Progenitor cell of endocrine pancreas (in vitro differentiated cells): ENCODE results near the gene AMBP. TPM values are rescaled to one million over a fixed set of nuclear protein-coding genes. Genes with fewer than 3 reads are reported as not detected.

Experiments used
- DNase-seq: peaks from one replicate; pipeline ENCODE4 v3.0.0; 2021; ENCODE audit warnings: low spot score; ENCODE audit not compliant: unreplicated experiment
- H3K27ac Mint-ChIP-seq: 2 replicates; pipeline ENCODE4 v1.8.0; 2021; ENCODE audit warnings: mild to moderate bottlenecking, moderate library complexity, mixed read lengths
- H3K27me3 Mint-ChIP-seq: 2 replicates; pipeline ENCODE4 v1.8.0; 2021; ENCODE audit warnings: mixed read lengths
- H3K36me3 Mint-ChIP-seq: 2 replicates; pipeline ENCODE4 v1.8.0; 2022; ENCODE audit warnings: mixed read lengths; ENCODE audit not compliant: insufficient read depth
- H3K4me1 Mint-ChIP-seq: 2 replicates; pipeline ENCODE4 v1.8.0; 2021; ENCODE audit warnings: low read depth, mixed read lengths
- H3K4me3 Mint-ChIP-seq: 2 replicates; pipeline ENCODE4 v1.8.0; 2021; ENCODE audit warnings: low read depth, mild to moderate bottlenecking, moderate library complexity, mixed read lengths
- H3K9me3 Mint-ChIP-seq: 2 replicates; pipeline ENCODE4 v1.8.0; 2021; ENCODE audit warnings: low read depth, mixed read lengths
- total RNA-seq: library from RNA; stranded (reverse); gene quantifications from 2 replicates; pipeline ENCODE4 v1.2.1, GENCODE V29; 2021
- TF ChIP-seq, protein P1 (sequence below): fragments of 200-600 bp; sonication (generic); IDR thresholded peaks from one replicate; pipeline ENCODE4 v1.5.0; 2021; ENCODE audit warnings: antibody characterized with exemption, mild to moderate bottlenecking; ENCODE audit not compliant: unreplicated experiment

The AMBP gene
- total RNA-seq, 1 donor from 2014 or later: 678 TPM

DNA sequence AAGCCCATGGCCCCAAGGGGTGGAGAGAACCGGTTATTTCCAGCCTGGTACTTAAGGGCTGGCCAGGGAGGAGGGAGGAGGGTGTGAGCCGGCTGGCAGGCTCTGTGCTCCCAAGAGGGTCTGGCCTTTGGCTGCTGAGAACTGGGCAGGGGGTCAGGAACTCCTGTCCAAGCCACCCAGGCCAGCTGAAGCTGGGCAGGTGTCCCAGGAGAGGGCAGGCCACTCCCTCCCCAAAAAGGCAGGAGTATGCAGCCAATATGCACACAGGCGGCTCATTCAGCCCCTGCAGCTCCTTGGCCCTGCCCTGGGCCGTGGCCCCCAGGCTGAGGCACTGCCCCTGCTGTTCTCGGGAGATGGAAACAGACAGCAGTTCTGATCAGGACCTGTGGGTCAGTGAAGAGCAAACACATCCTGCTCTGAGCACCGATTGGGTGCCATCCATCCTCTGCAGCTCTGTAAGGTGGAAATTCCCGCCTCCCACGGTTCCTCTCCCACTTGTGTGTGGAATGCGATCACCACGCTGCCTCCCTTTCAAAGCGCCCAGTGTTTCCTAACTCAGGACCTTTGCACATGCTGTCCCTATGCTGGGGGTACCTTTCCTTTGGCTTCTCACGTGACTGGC lies 38.1 kb upstream of the AMBP start:
- Mint-ChIP-seq H3K36me3 (no peaks in the 10 kb centered on the region), H3K9me3 (no peaks in the 10 kb centered on the region), H3K4me1 (peaks cover 59% of the 10 kb centered on the region), H3K27me3 (peaks cover 11% of the 10 kb centered on the region), H3K4me3 (no peak overlapping the region), H3K27ac (peak overlapping the region; percentile 75)
- no peak for DNase-seq
- TF ChIP-seq, protein P1, sequence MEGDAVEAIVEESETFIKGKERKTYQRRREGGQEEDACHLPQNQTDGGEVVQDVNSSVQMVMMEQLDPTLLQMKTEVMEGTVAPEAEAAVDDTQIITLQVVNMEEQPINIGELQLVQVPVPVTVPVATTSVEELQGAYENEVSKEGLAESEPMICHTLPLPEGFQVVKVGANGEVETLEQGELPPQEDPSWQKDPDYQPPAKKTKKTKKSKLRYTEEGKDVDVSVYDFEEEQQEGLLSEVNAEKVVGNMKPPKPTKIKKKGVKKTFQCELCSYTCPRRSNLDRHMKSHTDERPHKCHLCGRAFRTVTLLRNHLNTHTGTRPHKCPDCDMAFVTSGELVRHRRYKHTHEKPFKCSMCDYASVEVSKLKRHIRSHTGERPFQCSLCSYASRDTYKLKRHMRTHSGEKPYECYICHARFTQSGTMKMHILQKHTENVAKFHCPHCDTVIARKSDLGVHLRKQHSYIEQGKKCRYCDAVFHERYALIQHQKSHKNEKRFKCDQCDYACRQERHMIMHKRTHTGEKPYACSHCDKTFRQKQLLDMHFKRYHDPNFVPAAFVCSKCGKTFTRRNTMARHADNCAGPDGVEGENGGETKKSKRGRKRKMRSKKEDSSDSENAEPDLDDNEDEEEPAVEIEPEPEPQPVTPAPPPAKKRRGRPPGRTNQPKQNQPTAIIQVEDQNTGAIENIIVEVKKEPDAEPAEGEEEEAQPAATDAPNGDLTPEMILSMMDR: no peak

DNA sequence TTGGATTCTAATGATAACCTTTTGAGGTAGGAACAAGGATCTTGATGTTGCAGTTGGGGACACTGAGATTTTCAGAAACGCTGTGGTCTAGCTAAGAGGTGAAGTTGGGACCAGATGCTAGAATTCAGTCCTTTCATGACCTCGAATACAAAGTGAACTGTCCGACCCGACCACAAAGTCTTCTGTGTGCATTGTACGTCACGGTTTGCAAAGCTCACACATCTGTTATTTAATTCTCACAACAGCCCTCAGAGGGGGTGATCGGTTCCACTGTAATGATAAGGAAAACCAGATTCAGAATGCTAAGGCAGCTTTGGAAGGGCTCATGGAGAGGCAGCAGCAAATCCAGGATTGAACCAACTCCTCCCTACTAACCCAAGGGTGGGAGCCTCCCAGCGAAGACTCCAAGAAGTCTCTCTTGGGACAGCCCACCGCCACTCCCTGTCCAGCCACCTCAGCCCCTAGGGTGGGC lies 37.6 kb upstream of the AMBP start:
- TF ChIP-seq, protein P1: no peak
- DNase-seq: no peak
- Mint-ChIP-seq H3K27ac (no peak overlapping the region), H3K27me3 (peaks cover 13% of the 10 kb centered on the region), H3K36me3 (no peaks in the 10 kb centered on the region), H3K9me3 (no peaks in the 10 kb centered on the region), H3K4me3 (no peak overlapping the region), H3K4me1 (peaks cover 57% of the 10 kb centered on the region)

DNA sequence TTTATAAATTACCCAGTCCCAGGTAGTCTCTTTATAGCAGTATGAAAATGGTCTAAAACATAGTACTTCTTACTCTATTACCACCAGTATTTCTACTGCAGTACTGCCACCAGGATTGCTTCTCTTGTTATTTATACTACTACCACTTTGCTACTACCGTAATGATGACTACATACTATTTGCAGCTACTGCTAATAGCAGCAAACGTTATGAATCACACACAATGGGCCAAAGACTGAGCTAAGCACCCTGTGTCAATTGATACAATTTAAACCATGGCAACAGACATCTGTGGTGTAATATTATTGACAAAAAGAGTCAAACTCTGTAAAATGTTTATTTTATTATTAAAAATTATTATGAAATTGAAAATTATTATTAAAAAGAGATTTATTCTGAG lies 36.3 kb upstream of the AMBP start:
- H3K4me3 Mint-ChIP-seq: no peak overlapping the region
- TF ChIP-seq, protein P1: no peak
- H3K4me1 Mint-ChIP-seq: peaks cover 45% of the 10 kb centered on the region
- no peak for DNase-seq
- H3K27ac Mint-ChIP-seq: no peak overlapping the region
- no peaks in the 10 kb centered on the region for H3K9me3 Mint-ChIP-seq
- peaks cover 18% of the 10 kb centered on the region for H3K27me3 Mint-ChIP-seq
- no peaks in the 10 kb centered on the region for H3K36me3 Mint-ChIP-seq

DNA sequence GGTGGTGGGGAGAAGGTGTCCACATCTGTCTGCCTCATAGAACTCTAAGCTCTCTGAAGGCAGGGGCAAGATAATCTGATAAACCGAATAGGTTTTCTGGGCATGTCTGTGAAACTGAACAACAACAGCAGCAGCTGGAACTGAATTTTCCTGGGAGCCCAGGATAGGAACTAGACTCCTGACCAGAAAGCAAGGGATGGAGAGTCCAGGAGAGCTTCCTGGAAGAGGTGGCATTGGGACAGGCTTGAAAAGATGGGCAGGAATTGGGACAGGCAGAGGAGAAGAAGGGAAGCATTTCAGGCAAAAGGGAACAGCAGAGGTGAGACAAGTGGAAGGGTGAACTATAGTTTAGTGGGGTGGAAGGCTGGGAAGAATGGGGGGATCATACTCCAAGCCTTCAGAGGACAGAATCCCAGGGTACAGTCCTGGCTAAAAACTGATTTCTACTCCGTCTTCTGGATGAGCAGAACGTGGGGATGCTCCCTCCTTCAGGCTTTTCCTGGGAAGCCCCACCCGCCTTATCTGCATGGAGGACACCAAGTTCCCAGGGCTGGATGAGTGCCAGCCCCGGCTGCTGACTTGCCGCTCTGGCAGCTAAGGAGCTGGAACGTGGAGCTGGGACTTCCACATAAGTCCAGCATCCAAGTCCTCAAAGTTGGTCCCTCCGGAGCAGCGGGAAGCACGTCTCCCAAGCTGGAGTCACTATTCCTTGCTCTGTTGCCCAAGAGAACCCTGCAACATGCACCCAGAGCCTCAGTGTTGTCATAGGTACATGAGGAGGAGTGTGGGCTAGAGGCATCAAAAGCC lies 34.9 kb upstream of the AMBP start:
- TF ChIP-seq, protein P1: no peak
- H3K9me3 Mint-ChIP-seq: no peaks in the 10 kb centered on the region
- H3K27ac Mint-ChIP-seq: no peak overlapping the region
- DNase-seq: no peak
- no peaks in the 10 kb centered on the region for H3K36me3 Mint-ChIP-seq
- H3K27me3 Mint-ChIP-seq: peaks cover 18% of the 10 kb centered on the region
- H3K4me3 Mint-ChIP-seq: no peak overlapping the region
- H3K4me1 Mint-ChIP-seq: peaks cover 39% of the 10 kb centered on the region

DNA sequence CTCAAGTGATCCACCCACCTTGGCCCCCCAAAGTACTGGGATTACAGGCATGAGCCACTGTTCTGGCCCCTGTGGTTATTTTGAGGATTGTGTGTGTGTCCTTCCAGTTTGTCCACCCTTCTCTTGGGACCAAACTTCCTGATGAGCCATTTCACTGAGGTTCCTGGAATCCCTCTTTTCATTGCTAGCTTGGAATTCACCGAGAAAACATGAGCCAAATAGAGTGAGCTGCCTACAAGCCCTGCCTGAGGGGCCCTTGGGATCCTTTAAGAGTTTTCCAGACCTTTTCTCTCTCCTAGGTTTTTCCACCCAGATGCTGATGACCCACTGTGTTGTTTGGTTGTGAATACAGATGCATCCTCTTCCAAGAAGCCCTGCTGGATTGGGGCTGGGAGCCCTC lies 34.2 kb upstream of the AMBP start:
- H3K27ac Mint-ChIP-seq: no peak overlapping the region

More for the DNA sequence above, 34.2 kb upstream of the AMBP start:
- H3K4me1 Mint-ChIP-seq: peaks cover 34% of the 10 kb centered on the region
- no peaks in the 10 kb centered on the region for H3K9me3 Mint-ChIP-seq
- H3K27me3 Mint-ChIP-seq: peaks cover 18% of the 10 kb centered on the region
- TF ChIP-seq, protein P1: no peak
- no peaks in the 10 kb centered on the region for H3K36me3 Mint-ChIP-seq
- H3K4me3 Mint-ChIP-seq: no peak overlapping the region
- no peak for DNase-seq
